ENCODE results near the gene DHRS3.

GRCh38 chr1:12531179-12531499 is 86.9 kb downstream of the DHRS3 start:
- TF ChIP-seq CTCF (IDR thresholded peaks at IDR 0.05 in 8 of 11, conservative IDR thresholded peaks at IDR 0.05 in 3 of 11) (no peak), POLR2A (IDR thresholded peaks at IDR 0.05) (no peak)

Measured in spleen (tissue), 7 donors.